AG09309 (cell line): ENCODE data around the gene SH2B2.
"Not testable (repeated sequence)": the region's sequence is repeated elsewhere in the genome, so short reads cannot be mapped to it uniquely, and the experiment has no call there.

Experiments
- DNase-seq: peaks from one replicate; pipeline ENCODE4 v3.0.0-alpha.2; 2010; ENCODE audit warnings: low read depth
- H3K4me3 ChIP-seq: 2 replicates; pipeline ENCODE4 v1.5.1; 2011; ENCODE audit warnings: mild to moderate bottlenecking, low read depth, low read length, moderate library complexity; ENCODE audit not compliant: control insufficient read depth
- CTCF ChIP-seq: IDR thresholded peaks from 2 replicates; pipeline ENCODE4 v1.5.1; 2011; ENCODE audit warnings: mild to moderate bottlenecking, low read depth, low read length, inconsistent platforms; ENCODE audit not compliant: insufficient read depth, control insufficient read depth; ENCODE audit errors: missing control alignments

SH2B2 gene

GRCh38 chr7:102297487-102298218 is 11.0 kb downstream of the SH2B2 start:
- TF ChIP-seq CTCF, result no peak
- DNase-seq, result no peak

GRCh38 chr7:102300643-102301221 is 14.1 kb downstream of the SH2B2 start:
- no peak overlapping the region for H3K4me3 ChIP-seq
- no peak for DNase-seq
- TF ChIP-seq CTCF, result no peak

More at GRCh38 chr7:102297487-102298218, 11.0 kb downstream of the SH2B2 start:
- no peak overlapping the region for H3K4me3 ChIP-seq

GRCh38 chr7:102301367-102301766 is 14.7 kb downstream of the SH2B2 start:
- DNase-seq, H3K4me3 ChIP-seq: not testable (repeated sequence)

- no peak overlapping the region for H3K4me3 ChIP-seq
- no peak for TF ChIP-seq CTCF
- no peak for DNase-seq
These were observed 15.4 kb downstream of the SH2B2 start for GRCh38 chr7:102302025-102302424.

GRCh38 chr7:102303669-102304422 is 17.2 kb downstream of the SH2B2 start:
- H3K4me3 ChIP-seq, result no peak overlapping the region
- no peak for DNase-seq
- TF ChIP-seq CTCF, result no peak

- TF ChIP-seq CTCF, result no peak
- no peak overlapping the region for H3K4me3 ChIP-seq
- no peak for DNase-seq
These were observed 18.0 kb downstream of the SH2B2 start for GRCh38 chr7:102304668-102305067.
